HG03520 (cell line): Measurements from ENCODE around the gene MSLN.

Source experiments
- ATAC-seq: cut with Tn5 transposase; IDR thresholded peaks from one replicate; pipeline ENCODE4 v1.9.1; 2021; ENCODE audit warnings: mild to moderate bottlenecking, moderate library complexity; ENCODE audit not compliant: unreplicated experiment

MSLN gene

DNA sequence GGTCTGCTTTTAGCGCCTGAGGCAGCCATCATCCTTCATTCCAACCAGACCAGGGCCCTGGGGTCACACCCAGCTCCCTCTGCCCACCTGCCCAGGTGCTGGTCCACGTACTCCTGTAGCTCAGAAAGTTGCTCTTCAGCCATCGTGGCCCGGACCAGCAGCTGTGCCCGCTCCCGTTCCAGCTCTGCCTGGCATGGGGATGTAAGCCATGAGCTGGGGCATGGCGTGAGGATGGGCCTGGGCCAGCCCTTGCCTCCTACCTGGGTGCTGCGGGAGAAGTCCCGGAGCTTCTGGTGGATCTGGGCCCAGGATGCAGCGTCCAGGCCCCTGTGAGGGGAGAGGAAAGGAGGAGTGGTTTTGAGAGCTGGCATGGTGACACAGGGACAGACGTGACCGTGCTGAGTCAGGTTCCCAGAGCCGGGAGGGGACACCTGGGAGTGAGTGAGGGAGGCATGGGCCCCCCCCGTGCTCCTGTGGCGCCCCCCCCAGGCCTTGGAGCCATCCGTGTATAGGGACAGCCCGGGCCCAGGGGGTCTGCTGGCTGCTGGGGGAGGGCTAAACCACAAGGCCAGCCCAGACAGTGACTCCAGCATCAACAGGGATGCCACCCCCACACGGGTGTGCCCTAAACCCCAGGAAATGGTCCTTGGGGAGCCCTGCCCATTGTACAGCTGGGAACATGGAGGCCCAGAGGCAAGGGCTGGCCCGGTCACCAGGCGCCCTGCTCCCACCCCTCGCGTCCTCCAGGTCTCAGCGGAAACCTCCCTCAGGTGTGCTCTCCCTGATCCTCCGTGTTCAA, 37.5 kb upstream of the MSLN start:
- no peak for ATAC-seq

DNA sequence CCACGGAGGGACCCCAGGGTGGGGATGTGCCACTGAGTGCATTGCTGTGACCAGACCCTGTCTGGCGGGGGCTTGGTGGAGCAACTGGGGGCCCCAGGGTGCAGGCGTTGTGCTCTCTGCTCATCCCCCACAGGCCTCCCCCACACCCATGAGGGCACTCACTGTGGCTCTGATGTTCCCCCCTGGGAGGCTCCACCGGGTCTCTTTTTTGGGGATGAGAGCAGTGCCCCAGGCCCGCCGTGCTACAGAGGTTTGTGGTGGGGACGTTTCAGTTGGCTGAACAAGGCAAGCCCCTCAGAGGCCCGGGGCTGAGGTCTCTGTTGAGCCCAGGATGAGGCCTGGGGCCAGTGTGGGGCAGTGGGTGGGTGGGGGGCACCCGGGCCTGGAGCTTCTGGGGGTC, 36.8 kb upstream of the MSLN start:
- ATAC-seq, result no peak

DNA sequence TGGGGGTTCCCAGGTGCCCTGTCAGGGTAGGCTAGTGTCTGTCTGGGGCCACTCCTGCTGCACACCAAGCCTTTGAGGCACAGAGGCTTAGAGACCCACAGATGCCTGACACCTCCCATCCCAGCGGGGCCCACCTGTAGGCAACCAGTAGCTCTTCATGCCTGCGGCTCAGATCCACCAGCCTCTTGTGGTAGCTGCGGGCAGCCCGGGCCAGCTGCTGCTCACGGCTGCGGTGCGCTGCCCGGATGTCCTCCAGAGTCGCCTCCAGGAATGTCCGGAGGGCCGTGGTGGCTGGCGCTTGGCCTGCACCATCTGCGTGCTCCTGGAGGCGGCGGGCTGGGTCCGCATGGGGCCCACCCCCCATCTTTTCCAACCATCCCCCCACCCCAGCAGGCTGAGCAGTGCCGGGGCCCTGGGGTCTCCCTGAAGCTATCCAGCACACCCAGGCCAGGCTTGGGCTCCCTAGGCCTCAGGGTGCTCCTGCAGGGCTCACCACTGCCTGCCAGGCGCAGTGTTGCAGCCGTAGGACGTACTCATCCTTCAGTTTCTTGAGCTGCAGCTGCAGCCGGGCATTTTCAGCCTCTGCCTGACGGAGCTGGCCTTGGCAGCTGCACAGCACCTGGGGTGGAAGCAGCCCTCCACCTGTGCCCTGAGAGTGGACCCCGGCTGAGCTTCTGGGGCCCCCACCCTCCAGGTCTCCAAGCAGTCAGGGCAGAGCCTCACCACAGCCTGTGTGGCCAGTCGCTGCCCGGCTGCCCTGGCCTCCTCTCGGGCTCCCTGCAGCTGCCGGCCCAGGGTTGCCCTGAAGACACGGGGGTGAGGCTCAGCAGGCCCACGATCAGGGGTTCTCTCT, 36.1 kb upstream of the MSLN start:
- ATAC-seq, result no peak

DNA sequence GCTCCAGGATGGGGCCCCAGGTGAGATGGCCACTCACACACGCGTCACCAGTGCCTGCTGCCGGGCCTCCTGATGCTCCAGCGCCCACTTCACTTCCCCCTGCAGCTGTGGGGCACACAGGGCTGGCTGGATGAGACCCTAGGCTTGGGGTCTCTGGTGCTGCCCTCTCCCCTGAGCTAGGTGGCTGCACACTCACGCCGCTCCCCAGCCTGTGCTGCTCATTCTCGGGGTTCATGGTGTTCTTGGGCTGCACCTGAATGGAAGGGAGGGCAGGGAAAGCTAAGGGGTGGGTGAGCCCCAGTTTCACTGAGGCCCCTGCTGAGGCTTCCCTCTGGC, 35.5 kb upstream of the MSLN start:
- ATAC-seq, result no peak

DNA sequence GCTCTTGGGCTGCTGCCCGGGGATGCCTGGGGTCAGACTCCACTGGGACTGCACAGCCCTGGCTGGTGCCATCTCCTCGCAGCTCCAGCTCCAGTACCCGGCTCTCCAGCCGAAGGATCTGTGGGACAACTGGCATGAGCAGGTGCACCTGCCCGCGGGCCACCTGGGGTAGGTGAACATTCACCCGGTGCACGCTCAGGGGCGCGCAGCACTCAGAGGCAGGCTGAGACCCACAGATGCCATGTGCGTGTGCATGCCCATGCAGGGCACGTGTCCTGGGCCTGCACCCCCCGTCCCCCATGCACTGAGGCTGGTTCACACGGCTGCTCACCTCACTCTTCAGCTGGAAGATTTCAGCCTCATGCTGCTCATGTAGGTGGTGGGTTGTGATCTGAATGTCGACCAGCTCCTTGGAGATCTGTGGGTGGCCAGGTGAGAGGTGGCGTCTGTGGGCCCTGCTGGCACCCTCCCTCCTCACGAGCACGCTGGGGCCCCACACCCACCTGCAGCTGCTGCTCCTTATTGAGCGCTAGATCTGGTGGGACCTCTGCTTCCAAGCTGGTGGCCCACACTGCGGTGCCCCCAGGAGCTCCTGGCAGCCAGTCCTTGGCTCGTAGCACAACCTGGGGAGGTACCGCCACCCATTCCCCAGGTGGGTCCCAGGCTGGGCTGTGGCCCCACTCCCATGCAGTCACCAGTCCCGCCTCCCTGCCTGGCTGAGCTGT, 34.9 kb upstream of the MSLN start:
- no peak for ATAC-seq

DNA sequence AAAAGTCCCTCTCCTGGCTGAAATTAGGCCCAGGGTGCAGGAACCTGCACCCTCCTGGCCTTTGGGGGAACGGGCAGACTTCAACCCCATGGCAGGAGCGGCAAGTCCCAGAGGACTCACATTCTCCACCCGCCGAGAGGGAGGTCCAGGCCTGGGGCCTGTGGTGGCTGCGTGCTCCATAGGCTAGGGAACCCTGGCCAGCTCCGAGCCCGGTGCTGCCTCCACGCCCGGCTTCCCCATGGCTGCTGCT, 34.4 kb upstream of the MSLN start:
- ATAC-seq, result no peak

DNA sequence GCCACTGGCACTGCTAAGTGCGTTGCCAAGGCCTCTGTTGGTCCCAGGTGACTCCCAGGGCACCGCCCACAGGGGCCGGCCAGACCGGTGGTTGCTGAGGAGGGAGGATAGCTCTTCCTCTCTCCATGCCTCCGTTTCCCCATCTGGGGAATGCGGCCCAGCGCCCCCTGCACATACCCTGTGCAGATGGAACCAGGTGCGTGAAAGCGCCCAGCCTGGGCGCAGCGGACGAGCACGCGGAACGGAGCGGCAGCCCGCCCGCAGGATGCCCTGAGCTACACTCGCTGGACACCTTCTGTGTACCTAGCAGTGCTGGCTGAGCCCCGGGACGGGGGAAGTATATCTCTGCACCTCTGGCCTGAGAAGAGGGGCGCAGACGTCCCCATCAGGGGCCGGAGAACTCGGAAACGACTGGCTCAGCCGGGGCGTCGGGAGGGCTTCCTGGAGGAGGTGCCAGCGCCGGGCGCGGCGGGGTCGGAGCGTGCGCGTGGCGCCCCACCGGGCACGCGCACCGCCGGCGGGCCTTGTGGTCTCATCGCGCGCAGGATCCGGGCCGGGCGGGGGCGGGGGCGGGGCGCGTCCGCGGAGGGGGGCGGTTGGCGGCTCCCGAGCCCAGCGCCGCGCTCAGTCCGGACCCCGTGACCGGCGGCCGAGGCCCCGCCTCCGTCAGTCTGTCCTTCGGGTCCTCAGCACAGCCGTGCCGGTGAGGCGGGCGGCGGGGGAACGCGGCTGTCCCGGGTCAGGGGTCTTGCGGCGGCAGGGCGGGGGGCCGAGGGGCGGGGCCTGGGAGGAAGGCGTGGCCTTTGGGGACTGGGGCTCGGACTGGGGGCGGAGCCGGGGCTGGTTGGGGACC, 33.9 kb upstream of the MSLN start, which contains the start of the genes CCDC78 and HAGHL:
TSS of gene CCDC78 (minus strand) at position 6 of the 853 bp plus-strand sequence. CDS start 76 bp downstream, outside the sequence.
TSS of gene HAGHL (plus strand) at position 669 of the 853 bp plus-strand sequence. CDS start 404 bp downstream, outside the sequence.
- ATAC-seq, result no peak

DNA sequence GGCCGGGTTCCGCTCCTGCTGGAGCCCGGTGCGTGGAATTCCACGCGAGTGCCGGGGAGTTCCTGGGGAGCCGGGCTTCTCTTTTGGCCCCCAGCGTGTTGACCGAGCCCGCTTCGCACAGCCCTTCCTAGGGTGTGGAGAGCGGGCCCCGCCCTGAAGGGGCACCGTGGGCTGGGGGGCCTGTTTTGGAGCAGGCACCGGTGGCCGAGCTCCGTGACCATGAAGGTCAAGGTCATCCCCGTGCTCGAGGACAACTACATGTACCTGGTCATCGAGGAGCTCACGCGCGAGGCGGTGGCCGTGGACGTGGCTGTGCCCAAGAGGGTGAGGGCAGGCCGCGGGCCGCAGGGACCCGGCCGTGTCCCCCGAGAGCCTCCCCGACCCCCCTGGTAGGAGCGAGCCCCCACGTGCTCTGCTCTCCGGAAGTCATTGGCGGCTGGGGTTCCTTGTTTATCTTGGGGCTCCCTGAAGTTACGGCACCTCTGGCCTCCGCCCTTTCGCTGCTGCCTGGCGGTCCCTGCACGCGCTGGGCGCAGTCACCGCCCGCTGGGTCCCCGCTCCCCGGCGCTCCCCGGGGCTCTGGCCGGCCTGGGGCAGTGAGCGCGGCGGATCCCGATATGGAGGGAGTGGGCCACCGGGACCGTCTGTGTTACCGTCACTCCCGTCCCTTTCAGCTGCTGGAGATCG, 33.1 kb upstream of the MSLN start:
- peak; percentile 3 for ATAC-seq

DNA sequence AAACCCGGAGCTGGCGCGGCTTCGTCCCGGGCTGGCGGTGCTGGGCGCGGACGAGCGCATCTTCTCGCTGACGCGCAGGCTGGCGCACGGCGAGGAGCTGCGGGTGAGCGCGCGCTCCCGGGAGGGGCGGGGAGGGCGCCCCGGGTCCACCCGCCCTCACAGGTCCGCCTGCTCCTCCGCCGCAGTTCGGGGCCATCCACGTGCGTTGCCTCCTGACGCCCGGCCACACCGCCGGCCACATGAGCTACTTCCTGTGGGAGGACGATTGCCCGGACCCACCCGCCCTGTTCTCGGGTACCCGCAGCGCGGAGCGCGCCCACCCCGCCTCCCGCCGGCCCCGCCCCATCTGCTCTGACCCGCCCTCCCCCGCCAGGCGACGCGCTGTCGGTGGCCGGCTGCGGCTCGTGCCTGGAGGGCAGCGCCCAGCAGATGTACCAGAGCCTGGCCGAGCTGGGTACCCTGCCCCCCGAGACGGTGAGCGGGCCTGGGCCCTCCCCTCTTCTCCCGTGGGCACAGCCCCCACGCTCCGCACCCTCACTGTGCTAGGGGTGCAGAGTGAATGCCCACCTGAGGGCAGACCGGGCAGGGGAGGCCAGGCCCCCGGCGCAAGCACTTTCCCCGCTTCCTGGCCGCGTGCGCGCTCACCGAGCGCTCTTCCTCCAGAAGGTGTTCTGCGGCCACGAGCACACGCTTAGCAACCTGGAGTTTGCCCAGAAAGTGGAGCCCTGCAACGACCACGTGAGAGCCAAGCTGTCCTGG, 32.2 kb upstream of the MSLN start:
- peak; percentile 36 for ATAC-seq

DNA sequence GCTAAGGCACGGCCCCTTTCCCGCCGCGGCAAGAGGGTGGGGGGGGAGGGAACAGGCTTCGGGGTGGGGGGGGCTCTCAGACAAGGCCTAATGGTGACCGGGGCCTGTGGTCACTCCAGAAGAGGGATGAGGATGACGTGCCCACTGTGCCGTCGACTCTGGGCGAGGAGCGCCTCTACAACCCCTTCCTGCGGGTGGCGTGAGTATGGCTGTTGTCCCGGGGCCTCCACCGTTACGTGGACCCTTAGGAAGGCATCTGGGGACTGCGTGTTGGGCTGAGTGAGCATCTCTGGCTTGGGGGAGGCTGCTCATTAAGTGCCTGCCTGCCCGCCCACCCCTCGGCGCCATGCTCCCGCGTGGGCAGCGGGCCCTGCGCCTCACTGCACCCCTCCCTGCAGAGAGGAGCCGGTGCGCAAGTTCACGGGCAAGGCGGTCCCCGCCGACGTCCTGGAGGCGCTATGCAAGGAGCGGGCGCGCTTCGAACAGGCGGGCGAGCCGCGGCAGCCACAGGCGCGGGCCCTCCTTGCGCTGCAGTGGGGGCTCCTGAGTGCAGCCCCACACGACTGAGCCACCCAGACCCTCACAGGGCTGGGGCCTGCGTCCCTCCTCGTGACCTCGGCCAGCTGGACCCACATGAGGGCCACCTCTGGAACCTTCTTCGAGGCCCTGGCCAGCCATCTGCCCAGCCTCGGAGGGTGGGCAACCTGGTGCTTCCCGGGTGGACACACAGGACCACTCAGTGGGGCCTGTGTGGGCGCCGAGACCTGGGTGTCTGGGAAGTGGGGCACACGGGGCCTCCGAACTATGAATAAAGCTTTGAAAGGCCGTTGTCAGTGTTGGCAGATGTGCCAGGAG, 31.4 kb upstream of the MSLN start:
- ATAC-seq, result no peak

DNA sequence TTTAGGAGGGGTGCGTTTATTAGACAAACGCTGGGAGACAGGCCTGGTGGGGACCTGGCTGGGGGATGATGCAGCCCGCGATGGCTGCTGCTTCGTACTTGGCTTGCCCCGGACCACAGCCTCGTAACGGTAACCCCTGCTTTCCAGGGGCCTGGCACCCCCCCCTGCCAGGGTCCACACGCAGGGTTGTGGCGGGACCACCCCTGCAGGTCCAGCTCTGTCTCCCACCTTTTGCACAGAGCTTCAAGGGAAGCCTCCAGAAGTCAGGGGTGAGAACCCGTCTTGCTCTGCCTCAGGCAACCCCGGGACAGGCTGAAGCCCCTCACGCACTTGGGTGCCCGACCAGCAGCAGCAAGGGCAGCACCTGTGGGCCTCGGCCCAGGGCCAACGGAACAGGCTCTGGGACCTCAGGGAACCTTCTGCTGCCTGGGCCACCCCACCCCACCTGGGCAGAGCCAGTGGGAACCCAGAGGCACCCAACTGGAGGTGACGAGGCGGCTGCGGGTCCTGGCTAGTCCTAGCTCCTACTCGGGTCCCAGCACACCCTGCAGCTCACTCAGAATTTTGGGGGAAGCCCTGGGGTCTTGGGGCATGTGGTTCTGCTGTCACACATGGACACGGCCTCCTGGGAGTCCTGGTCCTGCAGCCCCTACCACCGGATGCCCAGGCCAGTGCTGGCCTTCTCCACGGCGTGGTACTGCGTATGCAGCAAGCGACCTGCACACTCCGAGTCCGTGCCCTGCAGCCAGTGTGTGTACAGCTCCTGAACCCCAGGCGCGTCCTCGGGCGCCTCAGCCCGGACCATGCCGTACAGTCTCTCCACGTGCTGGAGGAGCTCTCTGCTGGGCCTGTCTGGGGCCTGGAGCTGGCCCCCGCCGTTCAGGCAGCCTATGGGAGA, 30.5 kb upstream of the MSLN start:
- no peak for ATAC-seq

DNA sequence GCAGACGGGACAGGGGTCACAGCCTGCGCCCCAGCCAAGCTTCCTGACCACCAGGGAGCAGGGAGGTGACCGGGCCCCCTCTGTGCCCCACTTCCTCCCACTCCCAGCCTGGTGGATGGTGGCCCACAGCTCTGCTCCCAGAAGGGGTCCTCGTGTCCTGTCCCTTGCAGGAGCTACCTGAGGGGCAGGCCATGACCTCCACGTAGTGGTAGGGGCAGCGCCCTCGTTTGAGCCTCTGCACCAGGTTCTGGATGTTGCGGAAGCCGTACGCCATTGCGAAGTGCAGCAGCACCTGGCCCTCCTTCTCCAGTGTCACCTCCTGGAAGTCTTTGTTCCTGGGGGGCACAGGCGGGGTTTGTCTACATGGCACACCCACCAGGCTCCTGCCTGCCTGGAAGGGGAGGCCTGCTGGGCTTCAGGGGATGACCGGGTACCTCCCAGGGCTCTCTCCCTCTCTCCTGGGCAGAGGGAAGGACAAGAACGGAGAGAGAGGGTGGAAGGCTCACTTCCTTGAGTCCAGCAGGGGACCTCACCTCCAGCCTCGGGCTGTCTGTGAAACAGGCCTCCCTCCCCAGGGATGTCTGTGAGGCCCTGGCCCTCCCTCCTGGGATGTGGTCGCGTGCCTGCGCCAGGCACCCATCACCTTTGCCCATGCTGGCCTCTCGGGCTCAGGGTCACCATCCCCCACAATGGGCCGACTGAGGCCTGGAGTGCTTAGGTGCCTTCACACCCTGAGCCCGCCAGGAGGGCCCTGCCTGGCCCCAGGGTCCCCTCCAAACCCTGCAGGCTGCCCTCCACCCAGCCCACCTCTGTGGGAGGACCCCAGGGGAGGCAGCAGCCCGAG, 29.6 kb upstream of the MSLN start:
- no peak for ATAC-seq

DNA sequence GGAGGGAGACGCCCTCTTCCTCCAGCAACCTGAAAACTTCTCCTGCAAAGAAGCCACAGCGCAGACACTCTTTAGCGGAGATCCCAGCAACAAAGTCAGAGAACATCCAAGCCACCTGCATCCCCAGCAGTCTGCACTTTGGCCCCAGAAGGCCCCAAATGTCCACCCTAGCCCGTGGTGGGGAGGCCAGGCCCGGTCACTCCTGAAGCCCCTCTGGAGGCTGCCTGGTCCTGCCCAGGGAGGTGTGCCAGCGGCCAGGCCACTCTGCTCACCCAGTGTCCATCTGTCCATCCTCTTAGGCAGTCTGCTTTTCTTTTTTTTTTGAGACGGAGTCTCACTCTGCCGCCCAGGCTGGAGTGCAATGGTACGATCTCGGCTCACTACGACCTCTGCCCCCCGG, 28.2 kb upstream of the MSLN start:
- no peak for ATAC-seq

DNA sequence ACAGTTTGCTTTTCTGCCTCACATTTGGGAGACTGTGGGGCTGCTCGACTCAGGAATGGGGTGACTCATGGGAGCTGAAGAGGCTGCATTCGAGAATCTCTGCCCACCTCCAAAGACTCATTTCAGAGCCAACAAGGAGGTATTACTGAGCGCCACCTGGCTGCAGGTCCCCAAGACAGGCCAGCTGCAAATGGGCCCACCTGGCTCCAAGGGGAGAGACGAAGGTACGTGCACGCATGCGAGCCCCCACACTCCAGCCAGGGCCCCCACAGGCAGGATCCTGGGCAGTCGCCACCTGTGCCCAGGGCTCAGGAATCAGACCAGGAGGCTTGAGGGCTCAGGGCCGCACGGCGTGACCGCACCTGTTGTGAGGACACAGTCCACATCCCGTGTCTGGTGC, 27.6 kb upstream of the MSLN start:
- ATAC-seq, result no peak

DNA sequence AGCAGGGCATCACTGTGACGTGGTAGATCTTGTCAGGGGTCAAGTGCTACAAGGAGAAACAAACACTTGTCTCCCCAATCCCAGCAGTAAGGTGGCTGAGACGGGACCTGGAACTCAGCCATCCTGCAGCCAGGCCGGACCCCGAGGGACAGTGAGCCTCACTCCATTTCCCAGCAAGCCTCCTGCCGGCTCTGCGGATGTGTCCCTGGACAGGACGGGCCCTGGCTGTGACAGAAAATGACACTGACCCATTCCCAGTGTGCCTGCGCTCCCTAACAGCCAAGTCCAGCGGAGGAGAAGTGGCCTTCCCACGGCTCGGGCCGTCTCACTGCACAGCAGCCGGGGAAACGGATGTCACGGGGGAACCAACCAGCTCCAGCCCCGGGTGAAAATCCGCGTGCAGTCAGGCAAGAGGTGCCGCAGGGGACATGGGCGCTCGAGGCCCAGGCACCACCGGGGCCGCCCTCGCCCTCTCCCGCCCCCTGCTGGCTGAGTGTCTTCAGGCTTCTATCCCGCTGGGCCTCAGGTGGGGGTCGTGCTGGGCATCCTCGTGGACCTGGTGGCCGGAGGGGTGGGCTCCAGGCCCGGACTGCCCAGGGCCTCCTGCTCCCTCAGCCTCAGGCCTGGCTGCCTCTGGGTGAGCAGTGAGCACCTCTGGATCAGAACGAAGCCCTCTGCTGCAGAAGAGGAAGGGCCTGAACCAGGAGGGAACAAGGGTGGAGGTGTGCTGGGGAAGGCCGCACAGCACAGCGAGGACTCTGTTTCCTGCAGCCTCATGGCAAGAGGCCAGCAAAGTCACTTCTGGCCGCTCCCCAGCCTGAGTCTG, 26.9 kb upstream of the MSLN start:
- ATAC-seq, result no peak
